HG02938 (cell line): Measurements from ENCODE around the gene SYNGR3.

Experiments
- ATAC-seq: cut with Tn5 transposase; IDR thresholded peaks from one replicate; pipeline ENCODE4 v1.9.1; 2021; ENCODE audit warnings: mild to moderate bottlenecking, moderate library complexity; ENCODE audit not compliant: unreplicated experiment

SYNGR3 gene

GRCh38 chr16:1991948-1992703 is 2.4 kb downstream of the SYNGR3 start:
- no peak for ATAC-seq

GRCh38 chr16:1992704-1993317 is 3.0 kb downstream of the SYNGR3 start:
- ATAC-seq = no peak

- ATAC-seq = no peak
Observed at GRCh38 chr16:1993731-1994131, 4.0 kb downstream of the SYNGR3 start.

GRCh38 chr16:1997494-1998359 is 8.0 kb downstream of the SYNGR3 start:
- no peak for ATAC-seq

- ATAC-seq = no peak
Observed at GRCh38 chr16:1998360-1998835, 8.6 kb downstream of the SYNGR3 start.

- no peak for ATAC-seq
Observed at GRCh38 chr16:1998852-1999801, 9.4 kb downstream of the SYNGR3 start.

GRCh38 chr16:1999866-2000514 is 10.2 kb downstream of the SYNGR3 start:
- ATAC-seq = no peak

- ATAC-seq = no peak
Observed at GRCh38 chr16:2001035-2001434, 11.3 kb downstream of the SYNGR3 start.

GRCh38 chr16:2001456-2002355 is 11.9 kb downstream of the SYNGR3 start:
- ATAC-seq = no peak

- no peak for ATAC-seq
Observed at GRCh38 chr16:2002406-2003230, 12.8 kb downstream of the SYNGR3 start.

GRCh38 chr16:2003231-2003826 is 13.6 kb downstream of the SYNGR3 start:
- ATAC-seq = no peak

- peak; percentile 63 for ATAC-seq
Observed at GRCh38 chr16:2003827-2004641, 14.3 kb downstream of the SYNGR3 start.

GRCh38 chr16:2004795-2005517 is 15.2 kb downstream of the SYNGR3 start:
- ATAC-seq = no peak

GRCh38 chr16:2005646-2006045 is 15.9 kb downstream of the SYNGR3 start:
- no peak for ATAC-seq

- ATAC-seq = no peak
Observed at GRCh38 chr16:2006317-2006716, 16.5 kb downstream of the SYNGR3 start.
